Smooth muscle cell (in vitro differentiated cells): ENCODE measurements around the gene ACAP2. TPM values are rescaled to one million over a fixed set of nuclear protein-coding genes. Genes with fewer than 3 reads are reported as not detected.
A peak's percentile ranks its signal among the peaks of the same experiment; 100 is the strongest.

Source experiments
- DNase-seq: peaks from one replicate; lab custom pipeline; 2025; ENCODE audit not compliant: unreplicated experiment; lab: John Stamatoyannopoulos, UW
- H2AFZ ChIP-seq: fragments of 200-600 bp; sonication (generic); 2 replicates; pipeline ENCODE4 v1.6.0; 2016; ENCODE audit warnings: antibody characterized with exemption, low read depth, mild to moderate bottlenecking
- H3F3A ChIP-seq: fragments of 200-600 bp; sonication (generic); 2 replicates; pipeline ENCODE4 v1.6.0; 2017; ENCODE audit warnings: antibody characterized with exemption, low read depth
- H3K27ac ChIP-seq: fragments of 200-600 bp; sonication (generic); 2 replicates; pipeline ENCODE4 v1.5.1; 2016; ENCODE audit warnings: low read depth, mild to moderate bottlenecking
- H3K27me3 ChIP-seq: fragments of 200-600 bp; sonication (generic); 2 replicates; pipeline ENCODE4 v1.6.1; 2016; ENCODE audit warnings: low read depth, mild to moderate bottlenecking
- H3K36me3 ChIP-seq: fragments of 200-600 bp; sonication (generic); 2 replicates; pipeline ENCODE4 v1.5.1; 2016; ENCODE audit warnings: low read depth
- H3K4me1 ChIP-seq: fragments of 200-600 bp; sonication (generic); 2 replicates; pipeline ENCODE4 v1.5.1; 2016; ENCODE audit warnings: low read depth
- H3K4me2 ChIP-seq: fragments of 200-600 bp; sonication (generic); 2 replicates; pipeline ENCODE4 v1.6.0; 2016; ENCODE audit warnings: mild to moderate bottlenecking
- H3K4me3 ChIP-seq: fragments of 200-600 bp; sonication (generic); 2 replicates; pipeline ENCODE4 v1.5.1; 2016; ENCODE audit warnings: mild to moderate bottlenecking
- H3K79me2 ChIP-seq: fragments of 200-600 bp; sonication (generic); 2 replicates; pipeline ENCODE4 v1.6.0; 2016; ENCODE audit warnings: low read depth, mild to moderate bottlenecking
- H3K9ac ChIP-seq: fragments of 200-600 bp; sonication (generic); 2 replicates; pipeline ENCODE4 v1.6.0; 2016; ENCODE audit warnings: low read depth
- H3K9me3 ChIP-seq: fragments of 200-600 bp; sonication (generic); replicated peaks from 2 replicates; pipeline ENCODE4 v1.5.1; 2016; ENCODE audit warnings: low read depth
- H4K20me1 ChIP-seq: fragments of 200-600 bp; sonication (generic); 2 replicates; pipeline ENCODE4 v1.6.0; 2016; ENCODE audit warnings: low read depth
- WGBS: methylation state at CpG from one replicate; pipeline ENCODE4 v1.1.7; 2016; ENCODE audit warnings: low lambda C conversion rate; 5-methylcytosine and 5-hydroxymethylcytosine counted together
- polyA plus RNA-seq: library from polyadenylated mRNA; unstranded; fragments of >200 nt; fragmentation: Nextera tagmentation; extraction: Ambion mirVana; gene quantifications from 2 replicates; pipeline ENCODE4 v1.2.1, GENCODE V29; 2016
- small RNA-seq: library from RNA; depleted of rRNA; stranded (forward); fragments of <200 nt; gene quantifications from one replicate; pipeline ENCODE3, GENCODE V24; 2014
- total RNA-seq: library from RNA; depleted of rRNA; stranded (reverse); fragments of >200 nt; gene quantifications from 2 replicates; pipeline ENCODE4 v1.2.3, GENCODE V29; 2014
- TF ChIP-seq, protein P1 (sequence below): fragments of 200-600 bp; sonication (generic); IDR thresholded peaks from 2 replicates; pipeline ENCODE4 v1.5.1; 2017; ENCODE audit warnings: borderline replicate concordance, mild to moderate bottlenecking, antibody characterized with exemption; ENCODE audit not compliant: insufficient read depth, poor library complexity, severe bottlenecking

ACAP2 gene
- total and polyA plus RNA-seq, 2 experiments from 2014 or later: 19.8 to 41.8 TPM

DNA sequence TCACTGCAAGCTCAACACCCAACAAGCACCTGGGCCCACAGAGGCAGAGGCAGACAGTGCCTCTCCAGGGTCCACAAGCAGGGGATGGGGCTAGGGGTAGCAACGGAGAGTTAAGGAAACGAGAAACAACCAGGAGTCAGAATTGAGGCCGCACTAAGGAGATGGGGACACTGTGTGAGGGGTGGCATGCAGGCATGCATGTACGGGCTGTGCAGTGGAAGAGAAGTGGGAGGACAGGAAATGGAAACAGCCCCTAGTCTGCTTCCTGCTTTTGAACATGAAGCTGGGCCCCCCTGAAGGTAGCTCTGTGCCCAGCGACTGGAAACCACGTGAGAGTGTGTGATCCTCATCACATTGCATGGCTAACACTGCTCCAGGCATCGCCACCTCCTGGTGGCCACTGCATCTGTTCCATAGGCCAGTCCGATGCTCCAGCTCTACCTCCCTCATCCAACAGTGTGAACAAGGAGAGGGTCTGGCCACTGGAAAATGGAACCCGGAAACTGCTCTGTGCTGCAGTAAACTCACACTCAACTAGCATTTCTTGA, 215.8 kb downstream of the ACAP2 start:
- TF ChIP-seq, protein P1, sequence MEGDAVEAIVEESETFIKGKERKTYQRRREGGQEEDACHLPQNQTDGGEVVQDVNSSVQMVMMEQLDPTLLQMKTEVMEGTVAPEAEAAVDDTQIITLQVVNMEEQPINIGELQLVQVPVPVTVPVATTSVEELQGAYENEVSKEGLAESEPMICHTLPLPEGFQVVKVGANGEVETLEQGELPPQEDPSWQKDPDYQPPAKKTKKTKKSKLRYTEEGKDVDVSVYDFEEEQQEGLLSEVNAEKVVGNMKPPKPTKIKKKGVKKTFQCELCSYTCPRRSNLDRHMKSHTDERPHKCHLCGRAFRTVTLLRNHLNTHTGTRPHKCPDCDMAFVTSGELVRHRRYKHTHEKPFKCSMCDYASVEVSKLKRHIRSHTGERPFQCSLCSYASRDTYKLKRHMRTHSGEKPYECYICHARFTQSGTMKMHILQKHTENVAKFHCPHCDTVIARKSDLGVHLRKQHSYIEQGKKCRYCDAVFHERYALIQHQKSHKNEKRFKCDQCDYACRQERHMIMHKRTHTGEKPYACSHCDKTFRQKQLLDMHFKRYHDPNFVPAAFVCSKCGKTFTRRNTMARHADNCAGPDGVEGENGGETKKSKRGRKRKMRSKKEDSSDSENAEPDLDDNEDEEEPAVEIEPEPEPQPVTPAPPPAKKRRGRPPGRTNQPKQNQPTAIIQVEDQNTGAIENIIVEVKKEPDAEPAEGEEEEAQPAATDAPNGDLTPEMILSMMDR: peak; percentile 21
- Histone ChIP-seq H3K27me3 (no peaks in the 10 kb centered on the region), H3K4me3 (no peak overlapping the region), H2AFZ (no peak overlapping the region), H4K20me1 (no peaks in the 10 kb centered on the region), H3K27ac (no peak overlapping the region), H3K36me3 (no peaks in the 10 kb centered on the region), H3K4me2 (no peak overlapping the region), H3K4me1 (no peaks in the 10 kb centered on the region), H3F3A (no peaks in the 10 kb centered on the region), H3K9ac (no peak overlapping the region), H3K79me2 (no peaks in the 10 kb centered on the region), H3K9me3 (peaks cover 6% of the 10 kb centered on the region)
- WGBS: 85% methylated on average over 9 of the region's 9 CpGs
- DNase-seq: no peak

DNA sequence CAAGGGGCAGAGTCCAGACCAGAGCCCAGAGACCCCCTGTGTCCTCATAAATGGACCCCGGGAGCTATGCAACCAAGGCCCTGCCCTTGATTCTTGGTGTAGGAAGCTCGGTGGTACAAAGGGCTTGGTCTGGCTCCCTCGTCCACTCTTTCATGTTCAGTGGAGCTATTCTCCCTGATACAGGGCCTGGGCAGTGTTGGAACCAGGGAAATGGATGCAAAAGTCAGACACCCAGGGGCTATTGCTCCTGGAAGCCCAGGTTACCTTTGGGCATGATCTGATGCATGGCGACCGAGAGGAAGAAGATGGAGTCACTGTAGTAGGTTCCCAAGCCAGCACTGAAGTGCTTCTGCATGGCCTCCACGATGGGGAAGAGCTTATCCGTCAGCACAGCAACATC, 216.4 kb downstream of the ACAP2 start:
- H3F3A ChIP-seq: no peaks in the 10 kb centered on the region
- H3K4me1 ChIP-seq: no peaks in the 10 kb centered on the region
- no peaks in the 10 kb centered on the region for H3K27me3 ChIP-seq
- H3K79me2 ChIP-seq: no peaks in the 10 kb centered on the region
- H3K27ac ChIP-seq: no peak overlapping the region
- TF ChIP-seq, protein P1: no peak
- H3K4me3 ChIP-seq: no peak overlapping the region
- WGBS: 93% methylated on average over 7 of the region's 7 CpGs
- H4K20me1 ChIP-seq: no peaks in the 10 kb centered on the region
- peaks cover 6% of the 10 kb centered on the region for H3K9me3 ChIP-seq
- H3K9ac ChIP-seq: no peak overlapping the region
- no peak for DNase-seq
- H2AFZ ChIP-seq: no peak overlapping the region
- no peak overlapping the region for H3K4me2 ChIP-seq
- H3K36me3 ChIP-seq: no peaks in the 10 kb centered on the region

DNA sequence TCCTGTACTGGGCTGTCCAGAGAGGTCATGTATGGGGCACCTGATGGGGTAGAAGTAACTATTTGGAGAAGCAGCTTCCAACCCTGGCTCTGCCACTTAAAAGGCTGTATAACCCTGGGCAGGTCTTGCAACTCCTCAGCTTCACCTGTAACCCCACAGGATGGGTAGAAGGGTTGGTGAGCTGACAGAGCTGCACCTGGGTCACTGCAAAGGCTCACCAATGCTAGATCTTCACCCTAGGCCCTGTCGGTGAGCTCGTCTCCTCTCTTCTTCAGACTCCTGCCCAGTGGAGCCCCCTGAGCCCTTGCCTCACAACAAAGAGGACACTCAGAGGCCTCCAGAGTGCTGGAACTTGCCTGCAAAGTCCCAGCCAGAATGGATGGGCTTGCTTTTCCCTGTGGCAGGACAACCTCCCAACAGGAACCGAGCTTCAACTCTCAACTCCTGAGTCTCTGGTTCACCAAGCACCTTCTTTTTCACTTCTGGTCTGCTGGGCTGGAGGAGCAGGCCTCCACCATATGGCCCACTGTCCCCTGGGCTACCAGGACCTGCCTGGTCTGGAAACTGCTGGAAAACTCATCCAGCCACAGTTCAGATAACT, 217.7 kb downstream of the ACAP2 start:
- Histone ChIP-seq H3F3A (no peaks in the 10 kb centered on the region), H3K79me2 (no peaks in the 10 kb centered on the region), H2AFZ (no peak overlapping the region), H3K9ac (no peak overlapping the region), H3K4me2 (no peak overlapping the region), H3K9me3 (no peaks in the 10 kb centered on the region), H3K27ac (no peak overlapping the region), H3K27me3 (no peaks in the 10 kb centered on the region), H4K20me1 (no peaks in the 10 kb centered on the region), H3K4me3 (no peak overlapping the region), H3K36me3 (no peaks in the 10 kb centered on the region), H3K4me1 (no peaks in the 10 kb centered on the region)
- TF ChIP-seq, protein P1: no peak
- WGBS: 93% methylated on average over 3 of the region's 3 CpGs
- DNase-seq: no peak

Small RNAs within 50 kb of the gene (small RNA-seq; reads per million reads assigned to genes)
- gene RF00019: not detected

Other genes starting within 250 kb of the ACAP2 start
- gene XXYLT1, start 171.9 kb downstream of the ACAP2 start, total RNA-seq: 22.2 and 28.7 TPM in 2 replicates
- gene XXYLT1, start 171.9 kb downstream of the ACAP2 start, polyA plus RNA-seq: 24.4 and 35.4 TPM in 2 replicates
- 47.5 and 58.2 TPM in 2 replicates for gene PPP1R2, start 100.3 kb upstream of the ACAP2 start, total RNA-seq
- gene PPP1R2, start 100.3 kb upstream of the ACAP2 start, polyA plus RNA-seq: 33.4 and 42.5 TPM in 2 replicates
- 2.2 TPM in 1 of 2 replicates, not detected in the other for gene APOD, start 140.9 kb upstream of the ACAP2 start, total RNA-seq
- gene APOD, start 140.9 kb upstream of the ACAP2 start, polyA plus RNA-seq: 0.39 TPM in 1 of 2 replicates, not detected in the other